ENCODE measurements around the gene IL2RA.
A peak's percentile ranks its signal among the peaks of the same experiment; 100 is the strongest.
"Not testable (repeated sequence)": the region's sequence is repeated elsewhere in the genome, so short reads cannot be mapped to it uniquely, and the experiment has no call there.

The IL2RA gene

DNA sequence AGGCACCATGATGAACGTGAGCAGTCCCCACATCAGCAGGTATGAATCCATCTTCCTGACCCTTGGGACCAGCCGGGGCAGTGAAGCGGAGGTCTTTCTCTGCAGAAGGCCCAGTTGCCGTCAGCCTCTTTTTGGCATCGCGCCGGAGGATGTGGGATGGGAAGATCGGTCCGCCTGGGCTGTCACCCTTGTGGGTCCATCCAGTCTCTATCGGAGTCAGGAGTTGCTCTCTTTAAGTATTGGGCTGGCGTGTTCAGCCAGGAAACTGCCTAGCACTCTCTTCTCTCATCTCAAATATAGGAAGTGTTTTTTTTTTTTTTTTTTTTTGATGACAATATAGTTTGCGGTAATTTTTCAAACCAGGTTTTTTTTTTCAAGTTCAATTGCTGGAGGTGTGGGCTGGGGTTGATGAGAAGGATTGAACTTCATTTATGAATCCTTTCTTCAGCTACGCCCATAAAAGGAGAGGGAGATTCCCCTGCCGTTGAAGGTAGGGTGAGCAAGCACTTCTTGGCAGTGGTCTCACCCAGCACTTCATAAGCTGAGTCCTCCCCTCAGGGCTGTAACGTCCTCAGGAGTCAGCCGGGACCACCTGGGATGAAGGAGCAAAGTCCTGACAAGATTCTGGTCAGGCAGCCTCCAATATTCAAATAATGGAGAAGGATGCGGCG is at the start of gene IL2RA:
Gene IL2RA (minus strand): TSS at position 267 of the 671 bp plus-strand sequence. CDS start 216 bp downstream, at position 51.
- Histone ChIP-seq H3K4me3 (peak within 1 kb of the TSS in 6 of 7 experiments; percentile 1 to 33 (median 14)), H3K27ac (peak within 1 kb of the TSS in 9 of 21 experiments; percentile 17 to 82 (median 47))

DNA sequence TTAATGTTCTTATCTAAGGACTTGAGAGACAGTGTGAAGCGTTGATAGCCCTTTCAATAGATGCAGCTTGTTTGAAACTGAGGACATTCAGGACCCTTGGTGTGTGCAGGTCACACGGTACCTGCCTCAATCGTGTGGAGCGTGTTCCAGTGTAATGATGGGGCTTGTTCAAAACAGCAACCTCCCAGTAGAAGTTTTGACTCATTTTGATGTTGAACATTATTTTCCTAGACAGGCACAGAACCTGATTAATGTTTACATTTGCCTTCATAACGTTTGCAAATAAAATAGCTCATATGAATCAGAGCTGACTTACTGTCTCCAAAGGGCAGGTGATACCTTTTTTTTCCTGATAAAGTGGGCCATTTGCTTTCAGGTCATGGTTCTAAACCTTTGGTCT is 48.0 kb upstream of the IL2RA start:
- Histone ChIP-seq H3K27ac (peak overlapping the region in 1 of 21 experiments; percentile 22), H3K4me3 (no peak overlapping the region)

DNA sequence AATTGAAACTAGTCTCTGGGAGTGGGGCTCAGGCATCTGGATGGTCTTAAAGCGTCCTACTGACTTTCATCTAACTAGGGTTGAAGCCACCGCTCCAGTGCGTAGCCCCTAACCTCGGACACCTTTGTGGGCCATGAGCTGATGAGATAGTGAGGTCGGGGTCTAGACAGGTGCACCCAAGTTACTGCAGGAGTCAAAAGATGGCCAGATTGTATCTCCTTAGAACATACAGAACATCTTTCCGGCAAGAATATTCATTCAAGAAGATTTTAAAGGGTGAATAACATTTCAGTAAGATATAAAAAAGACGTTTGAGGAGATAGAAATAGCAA is 47.2 kb upstream of the IL2RA start:
- H3K4me3 ChIP-seq = no peak overlapping the region
- H3K27ac ChIP-seq = no peak overlapping the region

DNA sequence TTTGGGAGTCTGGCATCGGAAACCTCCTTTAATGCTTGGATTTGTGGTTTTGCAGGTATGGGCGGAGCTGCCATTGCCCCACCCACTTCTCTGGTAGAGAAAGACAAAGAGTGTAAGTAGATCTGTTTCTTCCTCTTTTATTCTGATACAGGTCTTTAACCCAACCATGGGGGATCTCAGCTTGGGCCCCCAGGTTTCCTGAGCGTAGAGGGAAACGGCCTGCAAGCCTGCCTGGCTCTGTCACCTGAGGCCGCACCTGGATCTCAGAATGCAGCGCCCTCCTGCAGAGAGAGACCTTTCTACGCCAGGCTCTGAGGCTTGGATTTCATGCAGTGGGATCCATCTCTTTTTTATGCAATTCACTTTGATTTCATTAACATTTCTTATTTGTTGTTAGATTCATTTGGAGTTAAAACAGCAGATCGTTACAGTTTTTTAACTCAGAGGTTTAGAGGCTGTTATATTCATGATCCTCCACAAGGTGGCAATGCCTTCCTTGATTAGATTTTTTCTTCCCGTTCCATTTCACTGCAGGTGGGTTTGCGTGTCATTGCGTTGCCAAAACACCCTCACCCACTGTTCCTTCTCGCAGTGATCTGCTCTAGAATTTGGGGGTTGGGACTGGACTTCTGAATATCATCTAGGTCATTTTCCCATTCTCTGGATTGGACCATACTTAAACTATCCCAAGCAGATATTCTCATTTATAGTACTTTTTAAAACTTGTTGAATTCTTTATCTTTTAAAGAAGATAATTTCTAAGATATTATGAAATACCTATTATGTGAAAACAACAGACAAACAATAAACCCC is 46.7 kb upstream of the IL2RA start:
- H3K27ac ChIP-seq = no peak overlapping the region
- H3K4me3 ChIP-seq = no peak overlapping the region

DNA sequence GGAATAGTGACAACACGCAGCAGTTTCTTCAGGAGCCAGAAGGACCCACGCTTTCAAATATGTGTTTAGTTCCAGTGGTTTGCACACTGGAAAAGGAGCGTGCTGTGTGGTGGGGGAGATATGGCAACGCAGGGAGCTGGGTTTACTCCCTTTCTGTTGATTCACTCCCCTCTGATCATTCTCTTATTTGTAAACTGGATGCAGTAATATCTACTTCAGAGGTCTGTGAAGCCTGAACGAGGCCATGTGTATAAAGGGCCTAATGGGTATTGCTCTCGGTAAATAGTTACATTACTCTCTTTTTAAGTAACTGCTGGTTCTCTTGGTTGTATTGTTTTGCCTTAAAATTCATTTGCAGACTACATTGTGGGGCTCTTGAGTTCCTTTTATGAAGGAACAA is 45.9 kb upstream of the IL2RA start:
- Histone ChIP-seq H3K4me3 (no peak overlapping the region), H3K27ac (no peak overlapping the region)

- not testable (repeated sequence) for H3K27ac ChIP-seq, H3K4me3 ChIP-seq
Observed at GRCh38 chr10:6107616-6108015, 45.4 kb upstream of the IL2RA start.

GRCh38 chr10:6103591-6103990 is 41.4 kb upstream of the IL2RA start:
- Histone ChIP-seq H3K27ac (peak overlapping the region in 1 of 21 experiments; percentile 29), H3K4me3 (no peak overlapping the region)

DNA sequence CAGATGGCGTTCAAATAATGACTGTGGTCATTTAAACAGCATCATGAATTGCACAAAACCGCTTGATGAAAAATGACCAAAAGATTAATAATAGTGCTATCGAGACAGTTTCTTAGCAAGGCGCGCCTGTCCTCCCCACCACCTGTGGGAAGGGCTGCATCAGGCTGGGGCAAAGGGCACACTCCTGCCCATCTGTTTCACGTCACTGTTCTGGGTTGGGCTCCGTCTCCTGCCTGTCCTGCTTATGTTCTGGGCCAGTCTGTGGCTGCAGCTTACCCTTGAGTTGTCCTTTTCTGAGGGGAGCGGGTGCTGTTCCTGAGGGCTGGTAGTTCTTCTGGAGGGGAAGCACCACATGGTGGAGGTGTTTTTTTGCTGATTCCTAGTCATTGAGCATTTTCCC is 40.0 kb upstream of the IL2RA start:
- H3K4me3 ChIP-seq = no peak overlapping the region
- H3K27ac ChIP-seq = no peak overlapping the region

DNA sequence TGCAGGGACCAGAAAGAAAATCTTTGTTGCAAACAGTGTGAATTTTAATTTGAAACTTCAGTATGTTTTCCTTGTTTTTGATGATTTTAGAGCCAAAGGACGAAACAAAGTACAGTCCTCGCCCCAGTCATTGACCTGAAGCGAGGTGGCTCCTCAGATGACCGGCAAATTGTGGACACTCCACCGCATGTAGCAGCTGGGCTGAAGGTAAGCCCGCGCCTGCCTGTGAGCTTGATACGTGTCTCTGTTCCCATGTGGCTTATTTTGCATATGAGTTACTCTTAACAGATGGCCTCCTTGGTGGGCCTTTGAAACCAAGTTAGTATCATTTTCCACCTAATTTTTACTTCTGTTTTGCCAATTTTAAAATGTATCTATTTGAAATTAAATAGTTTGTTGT is 39.0 kb upstream of the IL2RA start:
- H3K4me3 ChIP-seq = no peak overlapping the region
- no peak overlapping the region for H3K27ac ChIP-seq

GRCh38 chr10:6100370-6100769 is 38.2 kb upstream of the IL2RA start:
- H3K27ac ChIP-seq = no peak overlapping the region
- H3K4me3 ChIP-seq = no peak overlapping the region

GRCh38 chr10:6098156-6098555 is 36.0 kb upstream of the IL2RA start:
- H3K27ac ChIP-seq = no peak overlapping the region
- no peak overlapping the region for H3K4me3 ChIP-seq

DNA sequence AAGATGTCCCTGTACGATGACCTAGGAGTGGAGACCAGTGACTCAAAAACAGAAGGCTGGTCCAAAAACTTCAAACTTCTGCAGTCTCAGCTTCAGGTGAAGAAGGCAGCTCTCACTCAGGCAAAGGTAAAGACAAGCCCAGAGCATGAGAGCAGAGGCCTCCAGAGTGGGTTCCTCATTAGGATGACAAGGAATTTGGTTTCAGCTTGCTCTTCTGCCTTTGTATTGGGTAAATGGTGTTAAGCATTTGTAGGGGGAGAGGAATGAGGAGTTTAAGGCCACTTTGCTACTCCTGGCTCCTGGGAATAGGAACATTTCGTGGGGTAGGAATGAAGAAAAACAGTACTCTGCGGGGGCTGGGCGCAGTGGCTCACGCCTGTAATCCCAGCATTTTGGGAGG is 34.9 kb upstream of the IL2RA start:
- Histone ChIP-seq H3K27ac (no peak overlapping the region), H3K4me3 (no peak overlapping the region)

DNA sequence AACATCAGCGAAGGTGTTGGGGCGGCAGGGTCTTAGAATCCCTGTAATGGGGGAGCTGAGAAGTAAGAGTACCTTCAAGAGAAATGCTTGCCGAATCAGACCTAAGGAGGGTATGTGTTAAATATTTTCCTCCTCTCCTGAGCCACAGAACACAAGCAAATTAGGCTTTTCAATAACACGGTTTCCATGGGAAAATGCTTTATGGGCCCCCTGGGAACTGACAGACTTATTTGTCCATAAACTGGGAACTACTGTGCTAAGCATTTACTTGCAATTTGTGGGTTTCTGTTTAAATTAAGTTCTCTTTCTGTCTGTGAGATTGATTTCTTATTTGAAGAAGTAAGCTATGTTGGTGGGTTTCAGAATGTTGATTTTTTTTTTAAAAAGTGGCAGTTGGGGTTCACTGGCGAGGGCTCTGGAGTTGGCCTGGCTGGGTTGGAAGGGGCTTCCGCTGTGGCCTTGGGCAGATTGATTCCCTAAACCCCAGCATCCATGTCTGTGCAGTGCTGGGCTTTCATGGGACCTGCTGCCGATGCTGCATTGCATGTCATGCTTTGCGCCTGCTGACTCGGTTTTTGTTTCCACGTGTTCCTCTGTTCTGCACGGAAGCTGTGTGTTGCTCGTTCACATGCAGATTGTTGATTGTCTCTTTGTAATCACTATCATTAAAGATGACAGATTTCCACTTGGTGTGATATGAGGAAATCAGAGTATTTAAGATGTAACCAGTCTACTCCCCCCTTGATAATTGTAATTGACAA is 33.8 kb upstream of the IL2RA start:
- Histone ChIP-seq H3K27ac (no peak overlapping the region), H3K4me3 (no peak overlapping the region)

GRCh38 chr10:6092731-6093130 is 30.6 kb upstream of the IL2RA start:
- no peak overlapping the region for H3K4me3 ChIP-seq
- no peak overlapping the region for H3K27ac ChIP-seq

GRCh38 chr10:6091630-6092029 is 29.5 kb upstream of the IL2RA start:
- Histone ChIP-seq H3K27ac (peak overlapping the region in 1 of 21 experiments; percentile 22), H3K4me3 (no peak overlapping the region)

DNA sequence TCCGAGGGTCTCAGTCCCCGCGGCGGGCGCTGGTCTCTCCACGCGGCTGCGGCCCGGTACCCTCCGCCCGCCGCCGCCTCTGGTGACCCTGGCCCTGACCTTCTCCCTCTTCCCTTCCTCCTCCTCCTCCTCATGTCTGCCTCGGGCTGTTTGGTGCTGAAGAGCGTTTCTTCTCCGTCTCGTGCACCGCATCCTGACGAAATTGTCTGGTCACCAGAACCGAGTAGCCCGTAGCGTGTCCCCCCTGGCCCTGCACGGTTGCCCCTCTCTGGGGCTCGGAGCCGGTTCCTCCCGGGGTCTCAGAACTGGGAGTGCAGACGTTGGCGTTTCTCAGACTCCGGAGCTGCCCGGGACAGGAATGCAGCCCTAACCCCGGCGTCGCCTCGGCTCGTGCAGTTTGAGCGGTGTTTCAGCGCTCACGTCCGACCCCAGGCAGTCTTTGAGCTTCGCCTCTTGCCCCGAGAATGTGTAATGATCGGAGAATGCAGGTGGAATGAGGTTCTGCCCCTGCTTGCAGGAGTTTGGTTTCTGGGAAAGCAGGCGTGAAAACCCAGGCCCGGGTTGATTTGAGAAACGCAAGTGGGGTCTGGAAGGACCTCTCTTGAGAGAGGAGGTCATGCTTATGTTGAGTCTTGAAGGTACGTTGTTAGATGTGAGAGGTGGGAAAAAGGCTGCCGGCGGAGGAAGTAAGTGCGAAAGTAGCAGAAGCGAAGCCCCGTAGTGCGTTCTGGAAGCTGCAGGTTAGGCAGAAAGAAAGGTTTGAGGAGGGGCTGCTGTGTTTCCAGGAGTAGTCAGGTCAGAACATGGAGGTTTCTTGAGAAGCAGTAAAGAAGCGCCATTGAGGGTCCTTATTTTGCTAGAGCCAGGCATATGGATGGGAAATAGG is 27.4 kb upstream of the IL2RA start:
- H3K4me3 ChIP-seq = peak overlapping the region; percentile 70 to 99 (median 94)
- H3K27ac ChIP-seq = peak overlapping the region; percentile 77 to 98 (median 93)

- H3K4me3 ChIP-seq = peak within 1 kb of the TSS; percentile 70 to 99 (median 94)
- H3K27ac ChIP-seq = peak within 1 kb of the TSS; percentile 77 to 98 (median 93)
Observed at GRCh38 chr10:6088721-6089333, 26.7 kb upstream of the IL2RA start, which contains the start of gene RBM17. TSS of gene RBM17 (plus strand) at chr10:6089034. CDS start at chr10:6097066, 8,032 bp downstream.

DNA sequence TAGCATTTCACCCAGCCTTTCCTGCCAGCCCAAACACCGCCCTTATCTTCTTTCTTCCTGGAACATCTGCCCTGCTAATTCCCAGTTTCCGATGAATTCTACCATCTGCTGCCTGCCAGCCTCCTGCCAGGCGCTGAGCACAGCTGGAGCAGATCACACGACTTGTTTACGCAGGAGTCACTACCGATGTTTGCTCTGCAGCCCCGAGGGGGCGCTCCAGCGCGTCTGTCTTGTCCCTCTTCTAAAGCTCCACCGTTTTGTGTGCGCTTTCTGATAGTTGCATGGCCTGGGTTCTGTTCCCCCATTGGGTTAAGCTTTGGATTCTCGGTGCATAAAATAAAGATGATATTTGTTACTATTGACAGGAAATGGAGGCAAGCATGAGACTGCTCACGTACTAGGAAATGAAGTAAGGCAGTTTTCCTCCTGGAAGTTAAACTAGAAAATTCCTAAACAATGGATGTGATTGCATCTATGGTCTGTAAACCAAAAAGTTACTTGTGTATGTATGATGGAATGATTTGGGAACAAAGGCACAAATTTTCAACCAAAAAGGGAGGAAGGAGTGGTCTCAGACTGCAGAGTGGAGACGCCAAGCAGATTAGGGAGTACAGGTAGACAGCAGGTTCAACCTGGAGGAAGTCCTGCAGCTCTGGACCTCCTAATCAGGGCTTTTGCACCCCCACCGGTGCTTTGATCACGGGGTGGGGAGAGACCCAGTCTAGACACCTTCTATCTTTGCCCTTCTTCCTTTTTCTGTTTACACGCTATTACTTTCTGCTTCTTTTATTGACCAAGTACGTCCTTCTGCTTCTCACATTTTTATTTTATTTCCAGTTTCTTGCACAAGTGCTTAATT is 24.4 kb upstream of the IL2RA start:
- peak overlapping the region in 16 of 21 experiments; percentile 10 to 72 (median 52) for H3K27ac ChIP-seq
- H3K4me3 ChIP-seq = peak overlapping the region in 1 of 7 experiments; percentile 13

All from skin epidermis (tissue), 12 donors.